ENCODE measurements around the gene CGRRF1.

GRCh38 chr14:54497224-54497623 lies 12.5 kb upstream of the CGRRF1 start:
- no peak for TF ChIP-seq POLR2AphosphoS5 (IDR thresholded peaks at IDR 0.05; ENCODE audit: low read depth, low read length)
- no peak for TF ChIP-seq SIN3A (IDR thresholded peaks at IDR 0.05; ENCODE audit: borderline replicate concordance, insufficient read depth, low read length)
- TF ChIP-seq, protein P1, sequence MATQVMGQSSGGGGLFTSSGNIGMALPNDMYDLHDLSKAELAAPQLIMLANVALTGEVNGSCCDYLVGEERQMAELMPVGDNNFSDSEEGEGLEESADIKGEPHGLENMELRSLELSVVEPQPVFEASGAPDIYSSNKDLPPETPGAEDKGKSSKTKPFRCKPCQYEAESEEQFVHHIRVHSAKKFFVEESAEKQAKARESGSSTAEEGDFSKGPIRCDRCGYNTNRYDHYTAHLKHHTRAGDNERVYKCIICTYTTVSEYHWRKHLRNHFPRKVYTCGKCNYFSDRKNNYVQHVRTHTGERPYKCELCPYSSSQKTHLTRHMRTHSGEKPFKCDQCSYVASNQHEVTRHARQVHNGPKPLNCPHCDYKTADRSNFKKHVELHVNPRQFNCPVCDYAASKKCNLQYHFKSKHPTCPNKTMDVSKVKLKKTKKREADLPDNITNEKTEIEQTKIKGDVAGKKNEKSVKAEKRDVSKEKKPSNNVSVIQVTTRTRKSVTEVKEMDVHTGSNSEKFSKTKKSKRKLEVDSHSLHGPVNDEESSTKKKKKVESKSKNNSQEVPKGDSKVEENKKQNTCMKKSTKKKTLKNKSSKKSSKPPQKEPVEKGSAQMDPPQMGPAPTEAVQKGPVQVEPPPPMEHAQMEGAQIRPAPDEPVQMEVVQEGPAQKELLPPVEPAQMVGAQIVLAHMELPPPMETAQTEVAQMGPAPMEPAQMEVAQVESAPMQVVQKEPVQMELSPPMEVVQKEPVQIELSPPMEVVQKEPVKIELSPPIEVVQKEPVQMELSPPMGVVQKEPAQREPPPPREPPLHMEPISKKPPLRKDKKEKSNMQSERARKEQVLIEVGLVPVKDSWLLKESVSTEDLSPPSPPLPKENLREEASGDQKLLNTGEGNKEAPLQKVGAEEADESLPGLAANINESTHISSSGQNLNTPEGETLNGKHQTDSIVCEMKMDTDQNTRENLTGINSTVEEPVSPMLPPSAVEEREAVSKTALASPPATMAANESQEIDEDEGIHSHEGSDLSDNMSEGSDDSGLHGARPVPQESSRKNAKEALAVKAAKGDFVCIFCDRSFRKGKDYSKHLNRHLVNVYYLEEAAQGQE (IDR thresholded peaks at IDR 0.05; ENCODE audit: insufficient read depth in 1 of 2, low read depth in 2 of 2, low read length in 2 of 2), result no peak
- no peak for TF ChIP-seq FOXP2 (optimal IDR thresholded peaks at IDR 0.05; ENCODE audit: borderline replicate concordance, extremely low read depth, extremely low read length, insufficient read depth)

Data from PFSK-1 (cell line).